ENCODE measurements around the gene ZNF670. TPM values are rescaled to one million over a fixed set of nuclear protein-coding genes. Genes with fewer than 3 reads are reported as not detected.
A peak's percentile ranks its signal among the peaks of the same experiment; 100 is the strongest.

The ZNF670 gene
- total and polyA plus RNA-seq, 2 experiments from 2014 or later: 1.4 to 2.8 TPM

- H3K4me1 ChIP-seq (ENCODE audit: insufficient read depth): no peaks in the 10 kb centered on the region
- in situ Hi-C loops (cut with MboI): no loop called here
- no peaks in the 10 kb centered on the region for H3F3A ChIP-seq (ENCODE audit: insufficient read depth)
- peaks cover 10% of the 10 kb centered on the region; the same call in 1 of the 2 replicates for H3K79me2 ChIP-seq (ENCODE audit: insufficient read depth)
- H4K20me1 ChIP-seq (ENCODE audit: insufficient read depth): no peaks in the 10 kb centered on the region
- no peaks in the 10 kb centered on the region for H3K27me3 ChIP-seq (replicated peaks; ENCODE audit: insufficient read depth)
- no peak for TF ChIP-seq EZH2 (IDR thresholded peaks at IDR 0.05; ENCODE audit: insufficient read depth, poor library complexity, severe bottlenecking)
- no peak for TF ChIP-seq EZH2phosphoT487 (IDR thresholded peaks at IDR 0.05; ENCODE audit: insufficient read depth, low read depth)
- no peak overlapping the region for H3K27ac ChIP-seq
- DNase-seq: no peak
- no peak overlapping the region for H3K4me3 ChIP-seq
- no peaks in the 10 kb centered on the region for H3K36me3 ChIP-seq (ENCODE audit: low read depth)
- no peaks in the 10 kb centered on the region for H3K9me3 ChIP-seq (ENCODE audit: low read depth)
- no peak overlapping the region for H3K9ac ChIP-seq
- no peak overlapping the region for H3K4me2 ChIP-seq (ENCODE audit: unreplicated experiment)
- no peak overlapping the region for H2AFZ ChIP-seq
- H3K9me2 ChIP-seq (ENCODE audit: insufficient read depth): no peaks in the 10 kb centered on the region
- 91 to 92% methylated on average over 3 of the region's 3 CpGs for WGBS, 2 experiments (ENCODE audit: low coverage in 1 of 2, low lambda C conversion rate in 2 of 2, missing lambda C conversion rate in 2 of 2)
Measured at GRCh38 chr1:247064304-247064703, 14.3 kb downstream of the ZNF670 start.

GRCh38 chr1:247060771-247061170, 17.8 kb downstream of the ZNF670 start:
- in situ Hi-C loops (cut with MboI): no loop called here
- Histone ChIP-seq H3K4me3 (no peak overlapping the region), H3K79me2 (ENCODE audit: insufficient read depth) (peaks cover 7% of the 10 kb centered on the region; the same call in 1 of the 2 replicates), H3K9me3 (ENCODE audit: low read depth) (no peaks in the 10 kb centered on the region), H2AFZ (no peak overlapping the region), H3K36me3 (ENCODE audit: low read depth) (no peaks in the 10 kb centered on the region), H3K4me2 (ENCODE audit: unreplicated experiment) (no peak overlapping the region), H3K9me2 (ENCODE audit: insufficient read depth) (no peaks in the 10 kb centered on the region), H3K27ac (no peak overlapping the region), H3F3A (ENCODE audit: insufficient read depth) (no peaks in the 10 kb centered on the region), H3K4me1 (ENCODE audit: insufficient read depth) (no peaks in the 10 kb centered on the region), H4K20me1 (ENCODE audit: insufficient read depth) (no peaks in the 10 kb centered on the region), H3K9ac (no peak overlapping the region), H3K27me3 (replicated peaks; ENCODE audit: insufficient read depth) (no peaks in the 10 kb centered on the region)
- TF ChIP-seq EZH2 (IDR thresholded peaks at IDR 0.05; ENCODE audit: insufficient read depth, poor library complexity, severe bottlenecking) (no peak), EZH2phosphoT487 (IDR thresholded peaks at IDR 0.05; ENCODE audit: insufficient read depth, low read depth) (no peak)
- 79 to 84% methylated on average over 4 of the region's 4 CpGs for WGBS, 2 experiments (ENCODE audit: low coverage in 1 of 2, low lambda C conversion rate in 2 of 2, missing lambda C conversion rate in 2 of 2)
- no peak for DNase-seq

GRCh38 chr1:247056071-247056470, 22.5 kb downstream of the ZNF670 start:
- H2AFZ ChIP-seq: no peak overlapping the region
- 90% methylated on average over 2 of the region's 2 CpGs for WGBS, 2 experiments (ENCODE audit: low coverage in 1 of 2, low lambda C conversion rate in 2 of 2, missing lambda C conversion rate in 2 of 2)
- no peak for DNase-seq

GRCh38 chr1:247054992-247055415, 23.6 kb downstream of the ZNF670 start:
- in situ Hi-C loops (cut with MboI): no loop called here
- Histone ChIP-seq H3K9me2 (ENCODE audit: insufficient read depth) (no peaks in the 10 kb centered on the region), H3K9ac (no peak overlapping the region), H3K4me3 (no peak overlapping the region), H3K4me1 (ENCODE audit: insufficient read depth) (no peaks in the 10 kb centered on the region), H3K27me3 (replicated peaks; ENCODE audit: insufficient read depth) (no peaks in the 10 kb centered on the region), H3F3A (ENCODE audit: insufficient read depth) (no peaks in the 10 kb centered on the region), H3K9me3 (ENCODE audit: low read depth) (no peaks in the 10 kb centered on the region), H3K4me2 (ENCODE audit: unreplicated experiment) (no peak overlapping the region), H3K27ac (no peak overlapping the region), H3K36me3 (ENCODE audit: low read depth) (no peaks in the 10 kb centered on the region), H2AFZ (no peak overlapping the region), H3K79me2 (ENCODE audit: insufficient read depth) (no peaks in the 10 kb centered on the region; the same call in 1 of the 2 replicates), H4K20me1 (ENCODE audit: insufficient read depth) (no peaks in the 10 kb centered on the region)
- TF ChIP-seq EZH2phosphoT487 (IDR thresholded peaks at IDR 0.05; ENCODE audit: insufficient read depth, low read depth): no peak
- TF ChIP-seq EZH2 (IDR thresholded peaks at IDR 0.05; ENCODE audit: insufficient read depth, poor library complexity, severe bottlenecking): no peak
- peak; percentile 3 for DNase-seq
- 60 to 64% methylated on average over 2 of the region's 2 CpGs for WGBS, 2 experiments (ENCODE audit: low coverage in 1 of 2, low lambda C conversion rate in 2 of 2, missing lambda C conversion rate in 2 of 2)

More at GRCh38 chr1:247056071-247056470, 22.5 kb downstream of the ZNF670 start:
- no peaks in the 10 kb centered on the region for H3F3A ChIP-seq (ENCODE audit: insufficient read depth)
- no peaks in the 10 kb centered on the region; the same call in 1 of the 2 replicates for H3K79me2 ChIP-seq (ENCODE audit: insufficient read depth)
- H3K9me3 ChIP-seq (ENCODE audit: low read depth): no peaks in the 10 kb centered on the region
- H4K20me1 ChIP-seq (ENCODE audit: insufficient read depth): no peaks in the 10 kb centered on the region
- no peak overlapping the region for H3K27ac ChIP-seq
- TF ChIP-seq EZH2 (IDR thresholded peaks at IDR 0.05; ENCODE audit: insufficient read depth, poor library complexity, severe bottlenecking) (no peak), EZH2phosphoT487 (IDR thresholded peaks at IDR 0.05; ENCODE audit: insufficient read depth, low read depth) (no peak)
- no peaks in the 10 kb centered on the region for H3K27me3 ChIP-seq (replicated peaks; ENCODE audit: insufficient read depth)
- in situ Hi-C loops (cut with MboI): no loop called here
- no peak overlapping the region for H3K4me3 ChIP-seq
- no peaks in the 10 kb centered on the region for H3K36me3 ChIP-seq (ENCODE audit: low read depth)
- no peaks in the 10 kb centered on the region for H3K4me1 ChIP-seq (ENCODE audit: insufficient read depth)
- H3K9me2 ChIP-seq (ENCODE audit: insufficient read depth): no peaks in the 10 kb centered on the region
- no peak overlapping the region for H3K4me2 ChIP-seq (ENCODE audit: unreplicated experiment)
- no peak overlapping the region for H3K9ac ChIP-seq

- Histone ChIP-seq H3K27ac (no peak overlapping the region), H3K27me3 (replicated peaks; ENCODE audit: insufficient read depth) (no peaks in the 10 kb centered on the region), H3K9me2 (ENCODE audit: insufficient read depth) (no peaks in the 10 kb centered on the region), H3K4me3 (no peak overlapping the region), H3K9me3 (ENCODE audit: low read depth) (no peaks in the 10 kb centered on the region), H3F3A (ENCODE audit: insufficient read depth) (no peaks in the 10 kb centered on the region), H4K20me1 (ENCODE audit: insufficient read depth) (no peaks in the 10 kb centered on the region; the same call in 1 of the 2 replicates), H2AFZ (no peak overlapping the region), H3K9ac (no peak overlapping the region), H3K4me2 (ENCODE audit: unreplicated experiment) (no peak overlapping the region), H3K79me2 (ENCODE audit: insufficient read depth) (no peaks in the 10 kb centered on the region), H3K36me3 (ENCODE audit: low read depth) (no peaks in the 10 kb centered on the region), H3K4me1 (ENCODE audit: insufficient read depth) (no peaks in the 10 kb centered on the region)
- in situ Hi-C loops (cut with MboI): no loop called here
- no peak for DNase-seq
- 86 to 90% methylated on average over 2 of the region's 2 CpGs for WGBS, 2 experiments (ENCODE audit: low coverage in 1 of 2, low lambda C conversion rate in 2 of 2, missing lambda C conversion rate in 2 of 2)
- no peak for TF ChIP-seq EZH2phosphoT487 (IDR thresholded peaks at IDR 0.05; ENCODE audit: insufficient read depth, low read depth)
- no peak for TF ChIP-seq EZH2 (IDR thresholded peaks at IDR 0.05; ENCODE audit: insufficient read depth, poor library complexity, severe bottlenecking)
Measured at GRCh38 chr1:247047702-247048101, 30.9 kb downstream of the ZNF670 start.

Data from GM23248 (cell line).